Endodermal cell (in vitro differentiated cells): ENCODE data around the gene ERICH6B. TPM values are rescaled to one million over a fixed set of nuclear protein-coding genes. Genes with fewer than 3 reads are reported as not detected.

Source experiments
- DNase-seq: peaks from one replicate; pipeline ENCODE4 v3.0.0-alpha.2; 2017
- H3K27ac ChIP-seq: 2 replicates; pipeline ENCODE4 v1.5.1; 2013; ENCODE audit warnings: mild to moderate bottlenecking, low read depth, low read length, moderate library complexity
- H3K27me3 ChIP-seq: 2 replicates; pipeline ENCODE4 v1.6.1; 2013; ENCODE audit warnings: mild to moderate bottlenecking, low read length, moderate library complexity; ENCODE audit not compliant: insufficient read depth, control insufficient read depth, poor library complexity, severe bottlenecking
- H3K36me3 ChIP-seq: 2 replicates; pipeline ENCODE4 v1.7.0; 2013; ENCODE audit warnings: mild to moderate bottlenecking, low read length, moderate library complexity; ENCODE audit not compliant: control insufficient read depth, insufficient read depth
- H3K4me1 ChIP-seq: one replicate; pipeline ENCODE4 v1.7.0; 2013; ENCODE audit warnings: low read length; ENCODE audit not compliant: control insufficient read depth, insufficient read depth
- H3K4me3 ChIP-seq: 2 replicates; pipeline ENCODE4 v1.5.1; 2013; ENCODE audit warnings: mild to moderate bottlenecking, low read length, moderate library complexity
- H3K9ac ChIP-seq: 2 replicates; pipeline ENCODE4 v1.6.1; 2013; ENCODE audit warnings: mild to moderate bottlenecking, low read length, moderate library complexity; ENCODE audit not compliant: poor library complexity, severe bottlenecking; ENCODE audit errors: extremely low read depth
- H3K9me3 ChIP-seq: 2 replicates; pipeline ENCODE4 v1.6.1; 2013; ENCODE audit warnings: mild to moderate bottlenecking, low read length, moderate library complexity; ENCODE audit not compliant: control insufficient read depth
- H3K27ac Mint-ChIP-seq: 2 replicates; pipeline ENCODE4 v1.8.0; 2020; ENCODE audit warnings: mixed read lengths
- H3K27me3 Mint-ChIP-seq: 2 replicates; pipeline ENCODE4 v1.8.0; 2021; ENCODE audit warnings: mild to moderate bottlenecking, mixed read lengths; ENCODE audit not compliant: insufficient read depth
- H3K36me3 Mint-ChIP-seq: 2 replicates; pipeline ENCODE4 v1.8.0; 2020; ENCODE audit warnings: low read depth, mixed read lengths
- H3K4me1 Mint-ChIP-seq: 2 replicates; pipeline ENCODE4 v1.8.0; 2020; ENCODE audit warnings: mixed read lengths
- H3K4me3 Mint-ChIP-seq: 2 replicates; pipeline ENCODE4 v1.8.0; 2020; ENCODE audit warnings: mild to moderate bottlenecking, moderate library complexity, mixed read lengths
- H3K9me3 Mint-ChIP-seq: 2 replicates; pipeline ENCODE4 v1.8.0; 2020; ENCODE audit warnings: mild to moderate bottlenecking, mixed read lengths
- WGBS, 2 experiments: methylation state at CpG; one replicate each; pipeline versions ENCODE4 v1.1.5 to v1.1.7; 2013; ENCODE audit warnings: missing lambda C conversion rate in 2 of 2, mixed read lengths in 1 of 2; ENCODE audit not compliant: insufficient coverage in 1 of 2, insufficient read length in 1 of 2; 5-methylcytosine and 5-hydroxymethylcytosine counted together
- total RNA-seq, 2 donors: library from RNA; stranded (reverse); fragmentation: NEBNext Ultra II Directional in 1 of 2; extraction: Animal tissue kit (Norgen Biotek cat#: 25700) in 1 of 2; gene quantifications; 2 replicates in 1 of 2; 3 replicates in 1 of 2; pipeline ENCODE4 v1.2.1, GENCODE V29; 2021
- TF ChIP-seq, protein P1 (sequence below): fragments of 200-600 bp; sonication (generic); conservative IDR thresholded peaks from 2 replicates; pipeline ENCODE4 v1.5.0; 2021; ENCODE audit warnings: antibody characterized with exemption, mild to moderate bottlenecking

Gene ERICH6B
- total RNA-seq, 2 donors from 2014 or later: not detected

- Histone ChIP-seq H3K9ac (no peak overlapping the region), H3K27ac (no peak overlapping the region), H3K4me3 (no peak overlapping the region), H3K9me3 (no peaks in the 10 kb centered on the region), H3K27me3 (no peaks in the 10 kb centered on the region), H3K4me1 (peaks cover 12% of the 10 kb centered on the region), H3K36me3 (peaks cover 74% of the 10 kb centered on the region)
- Mint-ChIP-seq H3K4me3 (no peak overlapping the region), H3K27me3 (no peaks in the 10 kb centered on the region), H3K4me1 (peaks cover 24% of the 10 kb centered on the region), H3K27ac (peak overlapping the region; percentile 37), H3K9me3 (no peaks in the 10 kb centered on the region), H3K36me3 (peaks cover 44% of the 10 kb centered on the region)
- TF ChIP-seq, protein P1, sequence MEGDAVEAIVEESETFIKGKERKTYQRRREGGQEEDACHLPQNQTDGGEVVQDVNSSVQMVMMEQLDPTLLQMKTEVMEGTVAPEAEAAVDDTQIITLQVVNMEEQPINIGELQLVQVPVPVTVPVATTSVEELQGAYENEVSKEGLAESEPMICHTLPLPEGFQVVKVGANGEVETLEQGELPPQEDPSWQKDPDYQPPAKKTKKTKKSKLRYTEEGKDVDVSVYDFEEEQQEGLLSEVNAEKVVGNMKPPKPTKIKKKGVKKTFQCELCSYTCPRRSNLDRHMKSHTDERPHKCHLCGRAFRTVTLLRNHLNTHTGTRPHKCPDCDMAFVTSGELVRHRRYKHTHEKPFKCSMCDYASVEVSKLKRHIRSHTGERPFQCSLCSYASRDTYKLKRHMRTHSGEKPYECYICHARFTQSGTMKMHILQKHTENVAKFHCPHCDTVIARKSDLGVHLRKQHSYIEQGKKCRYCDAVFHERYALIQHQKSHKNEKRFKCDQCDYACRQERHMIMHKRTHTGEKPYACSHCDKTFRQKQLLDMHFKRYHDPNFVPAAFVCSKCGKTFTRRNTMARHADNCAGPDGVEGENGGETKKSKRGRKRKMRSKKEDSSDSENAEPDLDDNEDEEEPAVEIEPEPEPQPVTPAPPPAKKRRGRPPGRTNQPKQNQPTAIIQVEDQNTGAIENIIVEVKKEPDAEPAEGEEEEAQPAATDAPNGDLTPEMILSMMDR: no peak
- 90 to 91% methylated on average over 4 to 7 of the region's 7 CpGs for WGBS, 2 experiments
- DNase-seq: no peak
Observed at GRCh38 chr13:45508776-45509175, 106.8 kb downstream of the ERICH6B start.

DNA sequence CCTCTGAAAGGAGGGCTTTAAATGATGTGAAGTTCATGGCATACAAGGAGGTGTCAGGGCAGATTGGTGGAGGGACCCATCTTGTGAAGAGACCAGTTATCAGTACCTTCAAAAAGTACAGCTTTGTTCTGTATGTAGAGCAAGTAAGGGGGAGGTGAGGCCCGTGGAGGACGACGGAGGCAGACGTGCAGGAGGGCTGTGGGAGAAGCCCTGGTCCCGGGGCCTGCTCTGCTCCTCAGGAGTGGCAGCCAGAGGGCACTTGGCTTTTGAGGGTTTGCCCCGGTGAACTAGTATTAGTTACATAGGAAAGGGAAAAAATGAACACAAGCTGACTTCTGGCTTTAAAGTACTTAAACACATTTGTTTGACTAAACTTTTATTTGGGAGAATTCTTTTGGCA lies 108.7 kb downstream of the ERICH6B start:
- DNase-seq: no peak
- H3K27ac Mint-ChIP-seq: peak overlapping the region; percentile 16
- no peak overlapping the region for H3K27ac ChIP-seq
- H3K27me3 Mint-ChIP-seq: no peaks in the 10 kb centered on the region
- peaks cover 12% of the 10 kb centered on the region for H3K4me1 ChIP-seq
- H3K9me3 ChIP-seq: no peaks in the 10 kb centered on the region
- 96 to 100% methylated on average over 1 to 6 of the region's 6 CpGs for WGBS, 2 experiments
- H3K4me3 ChIP-seq: no peak overlapping the region
- peaks cover 75% of the 10 kb centered on the region for H3K36me3 ChIP-seq
- peaks cover 24% of the 10 kb centered on the region for H3K4me1 Mint-ChIP-seq
- H3K36me3 Mint-ChIP-seq: peaks cover 47% of the 10 kb centered on the region
- no peak overlapping the region for H3K4me3 Mint-ChIP-seq
- H3K9ac ChIP-seq: no peak overlapping the region
- TF ChIP-seq, protein P1: no peak
- H3K27me3 ChIP-seq: no peaks in the 10 kb centered on the region
- no peaks in the 10 kb centered on the region for H3K9me3 Mint-ChIP-seq

DNA sequence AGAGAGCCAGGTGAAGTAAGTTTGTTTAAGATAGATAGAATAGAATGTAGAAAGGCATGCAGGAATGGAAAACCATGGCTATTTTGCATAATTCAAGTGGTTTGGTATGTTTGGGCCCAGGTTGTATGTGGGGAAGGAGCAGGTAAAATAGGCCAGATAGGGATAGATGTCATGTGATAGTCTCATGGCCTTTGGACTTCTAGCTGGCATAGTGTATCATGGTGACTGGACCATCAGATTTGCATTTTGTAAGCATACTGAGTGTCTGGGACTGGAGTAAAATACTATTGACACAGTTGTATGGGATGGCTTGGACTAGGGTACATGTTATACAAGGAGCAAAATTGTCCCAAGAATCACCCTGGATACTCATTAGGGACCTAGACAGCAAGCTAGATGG lies 111.9 kb downstream of the ERICH6B start:
- H3K27ac Mint-ChIP-seq: no peak overlapping the region
- TF ChIP-seq, protein P1: no peak
- H3K36me3 Mint-ChIP-seq: peaks cover 58% of the 10 kb centered on the region
- DNase-seq: no peak
- H3K27ac ChIP-seq: no peak overlapping the region
- H3K27me3 Mint-ChIP-seq: no peaks in the 10 kb centered on the region
- H3K36me3 ChIP-seq: peaks cover 74% of the 10 kb centered on the region
- no peak overlapping the region for H3K4me3 ChIP-seq
- peaks cover 6% of the 10 kb centered on the region for H3K9me3 ChIP-seq
- H3K9me3 Mint-ChIP-seq: peaks cover 5% of the 10 kb centered on the region
- no peak overlapping the region for H3K4me3 Mint-ChIP-seq
- H3K27me3 ChIP-seq: no peaks in the 10 kb centered on the region
- no peak overlapping the region for H3K9ac ChIP-seq
- no peaks in the 10 kb centered on the region for H3K4me1 ChIP-seq
- peaks cover 3% of the 10 kb centered on the region for H3K4me1 Mint-ChIP-seq
